Neutrophil (primary cell): ENCODE results near the gene C6orf89.

Experiments used
- H3K27ac ChIP-seq: fragments of 200-600 bp; sonication (generic); 2 replicates; pipeline ENCODE4 v1.5.1; 2016; ENCODE audit warnings: mild to moderate bottlenecking, moderate library complexity
- H3K27me3 ChIP-seq: fragments of 200-600 bp; sonication (generic); 2 replicates; pipeline ENCODE4 v1.6.0; 2016; ENCODE audit warnings: mild to moderate bottlenecking
- H3K36me3 ChIP-seq: fragments of 200-600 bp; sonication (generic); 2 replicates; pipeline ENCODE4 v1.5.1; 2017
- H3K4me1 ChIP-seq, 2 experiments: fragments of 200-600 bp in 1 of 2; sonication (generic) in 1 of 2; 1 replicate in 1 of 2; 2 replicates in 1 of 2; pipeline versions ENCODE4 v1.5.1 to v1.6.1; 2013 to 2016; ENCODE audit warnings: low read depth in 1 of 2, low read length in 1 of 2, mild to moderate bottlenecking in 1 of 2, moderate library complexity in 1 of 2; ENCODE audit not compliant: control insufficient read depth in 1 of 2, insufficient read depth in 1 of 2
- H3K4me3 ChIP-seq, 2 experiments: fragments of 200-600 bp in 1 of 2; sonication (generic) in 1 of 2; 1 replicate in 1 of 2; 2 replicates in 1 of 2; pipeline ENCODE4 v1.5.1; 2013 to 2016; ENCODE audit warnings: low read depth in 1 of 2, low read length in 1 of 2, mild to moderate bottlenecking in 1 of 2, moderate library complexity in 1 of 2
- H3K9me3 ChIP-seq: fragments of 200-600 bp; sonication (generic); 2 replicates; pipeline ENCODE4 v1.5.1; 2016
- CTCF ChIP-seq: fragments of 200-600 bp; sonication (generic); IDR thresholded peaks from 2 replicates; pipeline ENCODE4 v1.5.1; 2016; ENCODE audit warnings: antibody characterized with exemption

The C6orf89 gene

GRCh38 chr6:36914227-36914794 is 28.6 kb downstream of the C6orf89 start:
- Histone ChIP-seq H3K27me3 (no peaks in the 10 kb centered on the region), H3K36me3 (peaks cover 90% of the 10 kb centered on the region), H3K4me3 (no peak overlapping the region), H3K9me3 (no peaks in the 10 kb centered on the region), H3K4me1 (no peaks in the 10 kb centered on the region), H3K27ac (no peak overlapping the region)
- no peak for TF ChIP-seq CTCF

- no peak for TF ChIP-seq CTCF
- H3K36me3 ChIP-seq: peaks cover 93% of the 10 kb centered on the region
- H3K27me3 ChIP-seq: no peaks in the 10 kb centered on the region
- no peaks in the 10 kb centered on the region for H3K9me3 ChIP-seq
- no peaks in the 10 kb centered on the region for H3K4me1 ChIP-seq
- no peak overlapping the region for H3K27ac ChIP-seq
- H3K4me3 ChIP-seq: no peak overlapping the region
Measured at GRCh38 chr6:36915599-36915998, 29.8 kb downstream of the C6orf89 start.

- H3K4me1 ChIP-seq: no peaks in the 10 kb centered on the region
- no peak for TF ChIP-seq CTCF
- peaks cover 96% of the 10 kb centered on the region for H3K36me3 ChIP-seq
- H3K27me3 ChIP-seq: no peaks in the 10 kb centered on the region
- no peak overlapping the region for H3K27ac ChIP-seq
- no peak overlapping the region for H3K4me3 ChIP-seq
- no peaks in the 10 kb centered on the region for H3K9me3 ChIP-seq
Measured at GRCh38 chr6:36916126-36916525, 30.4 kb downstream of the C6orf89 start.

GRCh38 chr6:36917541-36918193 is 31.9 kb downstream of the C6orf89 start:
- no peak overlapping the region for H3K27ac ChIP-seq
- no peaks in the 10 kb centered on the region for H3K27me3 ChIP-seq
- H3K4me3 ChIP-seq: no peak overlapping the region
- no peaks in the 10 kb centered on the region for H3K9me3 ChIP-seq
- TF ChIP-seq CTCF: no peak
- peaks cover 98% of the 10 kb centered on the region for H3K36me3 ChIP-seq
- H3K4me1 ChIP-seq: no peaks in the 10 kb centered on the region

- H3K9me3 ChIP-seq: no peaks in the 10 kb centered on the region
- H3K27me3 ChIP-seq: no peaks in the 10 kb centered on the region
- H3K4me1 ChIP-seq: no peaks in the 10 kb centered on the region
- no peak for TF ChIP-seq CTCF
- H3K36me3 ChIP-seq: peaks cover 96% of the 10 kb centered on the region
- no peak overlapping the region for H3K27ac ChIP-seq
- H3K4me3 ChIP-seq: no peak overlapping the region
Measured at GRCh38 chr6:36920049-36920448, 34.3 kb downstream of the C6orf89 start.
